Astrocyte (in vitro differentiated cells and primary cell): ENCODE measurements around the gene ONECUT3. TPM values are rescaled to one million over a fixed set of nuclear protein-coding genes. Genes with fewer than 3 reads are reported as not detected.

Experiments used
- DNase-seq: peaks from one replicate; pipeline ENCODE4 v3.0.0-alpha.2; 2010; ENCODE audit warnings: low read depth
- FAIRE-seq: peaks from 2 replicates; lab custom pipeline; 2011; peaks lifted over from hg19 to GRCh38; lab: Jason Lieb, UNC
- H2AFZ ChIP-seq: 2 replicates; pipeline ENCODE4 v1.6.0; 2012; ENCODE audit warnings: low read depth, low read length, inconsistent platforms
- H3K27ac ChIP-seq: 2 replicates; pipeline ENCODE4 v1.5.1; 2011; ENCODE audit warnings: low read depth, low read length, inconsistent platforms
- H3K27me3 ChIP-seq: 2 replicates; pipeline ENCODE4 v1.6.0; 2011; ENCODE audit warnings: low read length, inconsistent platforms; ENCODE audit not compliant: insufficient read depth
- H3K36me3 ChIP-seq: 2 replicates; pipeline ENCODE4 v1.5.1; 2011; ENCODE audit warnings: low read length, inconsistent platforms; ENCODE audit not compliant: insufficient read depth
- H3K4me1 ChIP-seq: 2 replicates; pipeline ENCODE4 v1.5.1; 2011; ENCODE audit warnings: low read length, inconsistent platforms; ENCODE audit not compliant: insufficient read depth
- H3K4me2 ChIP-seq: 2 replicates; pipeline ENCODE4 v1.6.0; 2012; ENCODE audit warnings: low read length, inconsistent platforms
- H3K4me3 ChIP-seq: 2 replicates; pipeline ENCODE4 v1.5.1; 2011; ENCODE audit warnings: low read depth, mild to moderate bottlenecking, low read length, inconsistent platforms; ENCODE audit not compliant: insufficient read depth
- H3K79me2 ChIP-seq: 2 replicates; pipeline ENCODE4 v1.6.0; 2012; ENCODE audit warnings: mild to moderate bottlenecking, low read length, inconsistent platforms; ENCODE audit not compliant: insufficient read depth
- H3K9ac ChIP-seq: 2 replicates; pipeline ENCODE4 v1.6.0; 2012; ENCODE audit warnings: mild to moderate bottlenecking, low read length, inconsistent platforms
- H3K9me3 ChIP-seq: 2 replicates; pipeline ENCODE4 v1.5.1; 2012; ENCODE audit warnings: low read depth, mild to moderate bottlenecking, low read length, inconsistent platforms; ENCODE audit not compliant: insufficient read depth
- H4K20me1 ChIP-seq: 2 replicates; pipeline ENCODE4 v1.6.0; 2012; ENCODE audit warnings: low read length, inconsistent platforms; ENCODE audit not compliant: insufficient read depth
- H3K27ac Mint-ChIP-seq: one replicate; pipeline ENCODE4 v1.8.0; 2021; ENCODE audit warnings: mild to moderate bottlenecking, mixed read lengths; ENCODE audit not compliant: unreplicated experiment
- H3K27me3 Mint-ChIP-seq: one replicate; pipeline ENCODE4 v1.8.0; 2021; ENCODE audit warnings: low read depth, mixed read lengths; ENCODE audit not compliant: unreplicated experiment
- H3K36me3 Mint-ChIP-seq: one replicate; pipeline ENCODE4 v1.8.0; 2021; ENCODE audit warnings: low read depth, mixed read lengths; ENCODE audit not compliant: unreplicated experiment
- H3K4me1 Mint-ChIP-seq: one replicate; pipeline ENCODE4 v1.8.0; 2021; ENCODE audit warnings: low read depth, mixed read lengths; ENCODE audit not compliant: unreplicated experiment
- H3K4me3 Mint-ChIP-seq: one replicate; pipeline ENCODE4 v1.8.0; 2021; ENCODE audit warnings: mild to moderate bottlenecking, moderate library complexity, mixed read lengths; ENCODE audit not compliant: unreplicated experiment
- H3K9me3 Mint-ChIP-seq: one replicate; pipeline ENCODE4 v1.8.0; 2021; ENCODE audit warnings: mild to moderate bottlenecking, mixed read lengths; ENCODE audit not compliant: unreplicated experiment
- CTCF ChIP-seq: IDR thresholded peaks from 2 replicates; pipeline ENCODE4 v1.5.1; 2011; ENCODE audit warnings: low read depth, mild to moderate bottlenecking, inconsistent platforms, low read length, moderate library complexity; ENCODE audit not compliant: insufficient read depth
- EZH2 ChIP-seq: IDR thresholded peaks from 2 replicates; pipeline ENCODE4 v1.6.1; 2012; ENCODE audit warnings: mild to moderate bottlenecking, low read length, inconsistent platforms; ENCODE audit not compliant: insufficient read depth
- total RNA-seq: library from RNA; stranded (reverse); gene quantifications from 2 replicates; pipeline ENCODE4 v1.2.1, GENCODE V29; 2021

ONECUT3 gene
- total RNA-seq, 1 donor from 2014 or later = not detected

DNA sequence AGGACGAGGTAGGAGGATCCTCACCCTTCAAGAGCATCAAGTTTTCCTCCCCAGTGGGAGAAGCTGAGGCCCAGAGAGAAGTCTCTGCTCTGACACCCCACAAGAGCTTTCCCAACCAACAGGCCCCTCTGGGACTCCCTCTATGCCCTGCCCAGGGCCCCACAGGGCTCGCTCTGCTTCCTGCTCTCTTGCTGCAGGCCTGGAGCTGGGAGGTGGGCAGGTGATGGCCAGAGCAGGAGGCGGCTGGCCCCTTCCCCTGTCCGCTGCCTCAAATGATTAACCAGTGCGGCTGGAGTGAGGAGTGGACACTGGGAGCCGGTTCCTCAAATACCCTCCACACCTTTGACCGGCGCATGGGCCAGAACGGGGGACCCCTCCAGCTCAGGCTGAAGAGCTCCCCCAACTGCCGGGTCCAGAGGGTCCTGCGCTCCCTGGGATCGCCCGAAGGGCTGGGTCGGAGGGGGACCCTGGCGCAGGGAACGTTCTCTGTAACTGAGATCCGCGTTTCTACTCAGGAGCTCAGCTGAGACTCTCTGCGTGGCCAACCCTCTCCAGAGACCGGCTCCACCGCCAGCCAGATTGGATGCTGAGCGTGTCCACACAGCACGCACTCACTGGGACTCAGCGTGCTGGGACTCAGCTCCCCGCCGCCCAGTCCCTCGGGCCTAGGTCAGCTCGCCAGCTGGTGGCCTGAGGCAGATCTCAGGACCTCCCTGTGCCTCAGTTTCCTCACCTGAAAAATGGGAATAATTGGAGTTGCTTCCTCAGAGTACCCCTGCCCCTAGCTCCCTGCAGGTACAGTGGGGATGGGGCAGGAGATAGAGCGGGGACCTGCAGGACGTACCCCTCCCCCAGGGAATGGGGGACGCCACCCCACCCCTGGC lies 6.7 kb upstream of the ONECUT3 start:
- Histone ChIP-seq H3K4me2 (peak overlapping the region; percentile 69), H3K9ac (no peak overlapping the region)
- H3K9me3 Mint-ChIP-seq = peaks cover 2% of the 10 kb centered on the region

GRCh38 chr19:1747285-1748114 lies 5.8 kb upstream of the ONECUT3 start:
- Mint-ChIP-seq H3K9me3 (peaks cover 2% of the 10 kb centered on the region), H3K36me3 (no peaks in the 10 kb centered on the region), H3K27ac (peak overlapping the region; percentile 58), H3K27me3 (peaks cover 31% of the 10 kb centered on the region), H3K4me3 (peak overlapping the region; percentile 64), H3K4me1 (no peaks in the 10 kb centered on the region)
- peak overlapping the region; percentile 69 for H3K4me2 ChIP-seq
- H3K27me3 ChIP-seq = peaks cover 37% of the 10 kb centered on the region
- DNase-seq = peak; percentile 86
- no peak for FAIRE-seq
- no peaks in the 10 kb centered on the region for H3K9me3 ChIP-seq
- peaks cover 14% of the 10 kb centered on the region for H3K4me1 ChIP-seq
- H3K9ac ChIP-seq = no peak overlapping the region
- TF ChIP-seq CTCF = no peak
- TF ChIP-seq EZH2 = no peak
- no peak overlapping the region for H3K4me3 ChIP-seq
- H3K36me3 ChIP-seq = no peaks in the 10 kb centered on the region
- no peak overlapping the region for H3K27ac ChIP-seq
- H2AFZ ChIP-seq = no peak overlapping the region
- no peaks in the 10 kb centered on the region for H4K20me1 ChIP-seq
- H3K79me2 ChIP-seq = no peaks in the 10 kb centered on the region

More for the DNA sequence above, 6.7 kb upstream of the ONECUT3 start:
- Mint-ChIP-seq H3K36me3 (no peaks in the 10 kb centered on the region), H3K4me3 (no peak overlapping the region), H3K27me3 (peaks cover 28% of the 10 kb centered on the region), H3K4me1 (no peaks in the 10 kb centered on the region), H3K27ac (no peak overlapping the region)
- no peak overlapping the region for H3K4me3 ChIP-seq
- H3K4me1 ChIP-seq = peaks cover 14% of the 10 kb centered on the region
- DNase-seq (peak; percentile 24), FAIRE-seq (no peak)
- no peak overlapping the region for H3K27ac ChIP-seq
- H3K9me3 ChIP-seq = no peaks in the 10 kb centered on the region
- TF ChIP-seq CTCF (no peak), EZH2 (peak; percentile 57)
- H4K20me1 ChIP-seq = no peaks in the 10 kb centered on the region
- H3K36me3 ChIP-seq = no peaks in the 10 kb centered on the region
- H3K79me2 ChIP-seq = no peaks in the 10 kb centered on the region
- H2AFZ ChIP-seq = peak overlapping the region; percentile 3
- peaks cover 28% of the 10 kb centered on the region for H3K27me3 ChIP-seq
